ENCODE results near the gene NEGR1.

- no peak for TF ChIP-seq CTCF (IDR thresholded peaks at IDR 0.05)
- TF ChIP-seq POLR2AphosphoS5 (IDR thresholded peaks at IDR 0.05) = no peak
Measured at GRCh38 chr1:71492298-71493041, 789.9 kb downstream of the NEGR1 start.

Measured in stomach (tissue), 4 donors.